ENCODE measurements around the gene TMEM17.

- TF ChIP-seq POLR2AphosphoS5 (IDR thresholded peaks at IDR 0.05; ENCODE audit: low read depth, low read length) (no peak), POU2F2 (IDR thresholded peaks at IDR 0.05; ENCODE audit: low read depth, low read length) (no peak), POLR2A (IDR thresholded peaks at IDR 0.05; ENCODE audit: low read depth, low read length) (no peak), PAX5 (IDR thresholded peaks at IDR 0.05; ENCODE audit: insufficient read depth, low read length, severe bottlenecking) (no peak)
Observed at GRCh38 chr2:62469548-62469947, 36.4 kb downstream of the TMEM17 start.
